Activated gamma-delta T cell treated with anti-CD3 and anti-CD28 coated beads, Interleukin-2, amount 50 U/mL, for 16 hours (primary cell): ENCODE data around the gene RPS6KL1.

Experiments used
- DNase-seq: peaks from one replicate; pipeline ENCODE4 v3.0.0-alpha.2; 2020; ENCODE audit warnings: low read depth

RPS6KL1 gene

DNA sequence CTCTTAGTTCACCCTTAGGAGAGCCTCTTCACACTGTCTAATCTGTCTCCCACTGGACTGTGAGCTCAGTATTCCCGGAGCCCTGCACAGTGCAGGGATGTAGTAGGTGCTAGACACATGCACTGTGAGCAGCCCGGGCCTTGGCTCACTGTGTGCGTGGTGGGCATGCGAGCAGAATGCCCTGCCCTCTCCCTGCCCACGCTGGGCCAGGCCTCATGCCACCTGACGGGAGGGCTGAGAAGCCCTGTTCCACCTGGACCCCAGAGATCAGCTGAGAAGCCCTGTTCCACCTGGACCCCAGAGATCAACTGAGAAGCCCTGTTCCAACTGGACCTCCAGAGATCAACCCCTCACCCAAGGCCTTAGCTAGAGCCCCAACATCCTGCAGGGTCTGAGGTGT lies 10.9 kb downstream of the RPS6KL1 start:
- no peak for DNase-seq

DNA sequence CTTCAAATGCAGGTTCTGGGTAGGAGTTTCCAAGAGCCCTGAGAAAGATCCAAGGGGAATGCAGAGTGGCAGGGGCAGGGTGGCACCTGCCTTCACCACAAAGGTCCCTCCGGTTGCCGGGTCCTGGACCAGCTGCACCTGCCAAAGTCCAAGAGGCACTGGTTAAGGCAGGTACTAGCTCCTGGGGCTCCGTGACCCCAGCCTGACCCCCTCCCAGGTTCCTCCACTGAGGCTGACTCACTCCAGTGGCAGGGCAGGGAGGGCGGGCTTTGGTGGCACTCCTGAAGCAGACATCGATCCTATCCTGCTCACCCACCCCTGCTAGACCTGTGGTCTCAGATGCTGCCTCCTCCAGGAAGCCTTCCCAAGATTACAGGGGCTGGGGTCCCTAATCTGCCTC lies 11.4 kb downstream of the RPS6KL1 start:
- no peak for DNase-seq

DNA sequence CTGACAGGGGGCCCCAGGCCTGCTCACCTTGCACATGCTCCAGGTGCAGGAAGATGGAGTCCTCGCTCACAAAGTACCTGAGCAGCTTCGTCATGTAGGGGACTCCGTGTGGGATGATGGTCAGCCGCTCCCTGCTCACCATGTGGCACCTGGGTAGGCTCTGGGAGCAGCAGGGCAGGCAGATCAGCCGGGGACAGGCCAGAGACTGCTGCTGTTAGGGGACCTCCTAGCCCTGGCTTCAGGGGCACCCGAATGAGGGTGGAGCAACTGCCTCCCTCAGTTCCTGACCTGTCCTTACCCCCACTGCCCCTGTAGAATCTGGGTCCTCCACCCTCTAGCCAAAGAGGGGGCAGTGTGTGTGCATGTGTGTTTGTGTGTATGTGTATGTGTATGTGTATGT lies 11.8 kb downstream of the RPS6KL1 start:
- no peak for DNase-seq

DNA sequence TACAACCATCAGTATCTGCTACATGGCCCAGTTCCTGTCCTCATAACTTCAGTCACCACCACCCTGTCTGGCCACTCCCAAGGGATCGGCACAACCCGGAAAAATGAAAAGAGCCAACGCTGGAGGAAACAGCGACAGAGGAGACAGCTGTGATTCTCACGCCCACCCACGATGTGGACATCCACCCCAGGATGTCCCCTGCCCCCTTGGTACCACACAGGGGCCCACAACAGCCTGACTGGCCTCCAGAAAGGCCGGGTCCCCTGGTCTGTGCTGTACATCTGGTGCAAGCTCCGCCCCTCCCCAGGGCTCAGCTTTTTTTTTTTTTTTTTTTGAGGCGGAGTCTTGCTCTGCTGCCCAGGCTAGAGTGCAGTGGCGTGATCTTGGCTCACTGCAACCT lies 12.5 kb downstream of the RPS6KL1 start:
- DNase-seq = no peak

DNA sequence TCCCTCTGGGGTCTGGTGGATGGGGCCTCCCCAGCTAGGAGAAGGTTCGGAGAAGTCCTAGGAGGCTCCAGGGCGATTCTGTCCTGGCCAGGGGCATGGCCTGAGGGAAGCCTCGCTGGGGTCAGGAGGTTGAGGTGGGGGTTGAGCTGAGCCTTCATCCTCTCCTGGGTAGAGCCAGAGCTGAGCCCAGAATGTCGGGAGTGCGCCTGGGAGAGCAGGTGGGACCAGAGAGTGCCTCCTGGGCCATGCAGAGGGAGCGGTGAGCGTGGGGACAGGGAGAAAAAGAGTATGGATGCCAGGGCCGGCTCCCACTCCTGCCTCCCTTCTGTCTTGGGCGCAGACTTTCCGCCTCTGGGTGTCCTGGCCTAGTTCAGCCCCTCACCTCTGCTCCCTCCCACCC lies 13.1 kb downstream of the RPS6KL1 start:
- DNase-seq = no peak

DNA sequence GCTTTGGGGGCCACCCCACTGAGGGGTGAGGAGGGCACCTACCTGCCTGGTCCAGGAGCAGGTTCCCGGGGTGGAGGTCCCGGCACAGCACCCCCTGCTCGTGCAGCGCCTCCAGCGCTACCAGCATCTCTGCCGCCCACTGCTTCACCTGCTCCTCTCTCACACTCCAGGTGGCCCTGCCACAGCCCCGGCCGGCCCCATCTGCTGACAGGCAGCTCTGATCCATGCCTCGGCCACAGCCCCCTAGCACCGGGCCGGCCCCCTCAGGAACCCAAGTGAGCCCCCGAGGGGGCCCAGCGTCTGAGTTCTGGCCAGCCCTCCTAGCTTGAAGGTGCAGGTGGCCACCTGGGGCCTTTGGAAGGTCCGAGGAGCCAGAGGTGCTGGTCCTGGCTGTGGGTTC lies 13.6 kb downstream of the RPS6KL1 start:
- DNase-seq = no peak

DNA sequence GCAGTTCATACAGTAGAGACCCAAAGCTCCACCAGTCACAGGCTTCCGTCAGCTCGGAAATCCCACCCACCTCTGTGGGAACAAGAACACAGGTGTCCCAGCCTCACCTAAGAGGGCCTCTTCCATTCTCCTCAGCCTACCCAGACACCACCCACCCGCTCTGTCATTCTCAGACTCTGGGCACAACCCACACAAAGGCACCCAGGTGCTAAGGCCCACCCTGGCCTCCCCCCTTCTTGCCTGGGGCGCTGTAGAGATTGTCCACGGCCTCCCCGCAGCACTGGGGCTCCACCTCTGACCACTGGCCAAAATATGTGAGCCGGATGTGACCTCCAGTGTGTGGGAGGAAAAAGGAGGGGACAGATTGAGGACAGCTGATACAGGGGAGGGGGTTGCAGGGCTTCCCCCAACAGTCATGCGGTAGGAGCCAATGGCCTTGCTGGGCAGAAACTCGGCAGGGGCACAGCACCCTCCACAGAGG lies 14.2 kb downstream of the RPS6KL1 start:
- no peak for DNase-seq

DNA sequence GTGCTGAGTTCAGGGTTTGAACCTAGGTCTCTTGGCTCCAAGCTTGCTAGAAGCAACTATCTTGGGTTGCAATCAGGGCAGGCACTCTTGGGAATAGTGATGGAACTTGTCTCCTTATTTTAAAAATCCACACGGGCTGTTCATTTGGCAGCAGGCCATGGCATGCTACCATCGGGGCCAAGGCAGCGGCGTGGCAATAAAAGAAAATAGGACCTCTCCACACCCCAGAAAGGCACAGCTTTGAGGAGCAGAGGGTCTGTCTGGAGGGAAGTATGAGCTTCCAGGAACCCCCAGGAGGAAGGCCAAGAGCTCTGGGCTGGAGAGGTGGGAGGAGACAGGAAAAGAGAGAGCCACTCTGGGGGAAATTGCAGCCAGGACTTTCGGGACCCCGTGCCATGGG lies 15.3 kb downstream of the RPS6KL1 start:
- no peak for DNase-seq

DNA sequence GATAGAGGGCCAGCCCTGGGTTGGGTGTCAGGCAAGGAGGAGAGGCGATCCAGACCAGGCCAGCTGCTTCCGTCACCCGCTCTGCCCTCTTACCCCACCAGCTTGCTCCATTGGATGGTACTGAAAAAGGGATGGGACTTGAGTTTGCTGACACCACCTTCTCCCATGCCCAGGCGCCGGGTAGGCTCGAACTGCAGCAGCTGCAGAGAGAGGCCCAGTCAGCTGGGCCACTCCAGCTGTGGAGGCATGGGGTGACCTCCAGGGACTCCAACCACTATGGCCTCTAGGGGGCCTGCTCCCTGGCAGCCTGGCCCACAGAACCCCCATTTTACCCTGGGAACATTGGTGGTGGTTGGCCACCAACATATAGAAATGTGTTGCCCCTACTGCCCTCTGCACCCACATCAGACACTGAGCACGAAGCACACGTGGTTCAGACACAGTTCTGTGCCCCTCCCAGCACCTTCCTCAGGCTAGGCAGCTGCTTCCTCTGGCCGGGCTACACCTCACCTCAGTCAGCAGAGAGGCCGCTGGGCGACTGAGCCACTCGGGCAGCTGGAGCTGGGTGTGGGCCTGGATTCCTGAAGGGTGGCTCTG lies 16.0 kb downstream of the RPS6KL1 start:
- no peak for DNase-seq

DNA sequence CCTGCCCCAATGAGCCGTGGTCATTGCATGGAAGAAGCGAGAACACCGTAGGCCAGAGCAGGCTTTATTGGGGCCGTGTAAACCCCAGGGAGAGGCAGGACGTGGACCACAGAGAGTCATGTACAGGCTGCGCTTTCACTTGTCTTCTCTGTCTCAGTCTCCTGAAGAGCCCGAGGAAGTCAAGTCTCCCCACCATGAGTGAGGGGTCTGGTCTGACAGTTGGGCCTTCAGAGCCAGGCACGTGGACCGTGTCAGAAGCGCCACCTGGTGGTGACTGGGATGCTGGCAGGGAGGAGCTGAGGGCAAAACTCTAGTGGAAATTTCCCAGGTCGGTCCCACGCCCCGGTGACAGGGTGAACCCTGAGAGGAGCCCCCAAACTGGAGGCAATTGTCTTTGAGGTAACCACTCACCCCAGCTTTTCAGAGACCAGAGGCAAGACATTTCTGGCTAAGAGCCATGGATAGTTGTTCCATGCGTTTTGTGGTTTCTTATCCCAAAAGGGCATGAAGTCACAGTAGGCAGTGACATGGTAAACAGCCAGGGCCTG lies 17.4 kb downstream of the RPS6KL1 start:
- DNase-seq = peak; percentile 68

DNA sequence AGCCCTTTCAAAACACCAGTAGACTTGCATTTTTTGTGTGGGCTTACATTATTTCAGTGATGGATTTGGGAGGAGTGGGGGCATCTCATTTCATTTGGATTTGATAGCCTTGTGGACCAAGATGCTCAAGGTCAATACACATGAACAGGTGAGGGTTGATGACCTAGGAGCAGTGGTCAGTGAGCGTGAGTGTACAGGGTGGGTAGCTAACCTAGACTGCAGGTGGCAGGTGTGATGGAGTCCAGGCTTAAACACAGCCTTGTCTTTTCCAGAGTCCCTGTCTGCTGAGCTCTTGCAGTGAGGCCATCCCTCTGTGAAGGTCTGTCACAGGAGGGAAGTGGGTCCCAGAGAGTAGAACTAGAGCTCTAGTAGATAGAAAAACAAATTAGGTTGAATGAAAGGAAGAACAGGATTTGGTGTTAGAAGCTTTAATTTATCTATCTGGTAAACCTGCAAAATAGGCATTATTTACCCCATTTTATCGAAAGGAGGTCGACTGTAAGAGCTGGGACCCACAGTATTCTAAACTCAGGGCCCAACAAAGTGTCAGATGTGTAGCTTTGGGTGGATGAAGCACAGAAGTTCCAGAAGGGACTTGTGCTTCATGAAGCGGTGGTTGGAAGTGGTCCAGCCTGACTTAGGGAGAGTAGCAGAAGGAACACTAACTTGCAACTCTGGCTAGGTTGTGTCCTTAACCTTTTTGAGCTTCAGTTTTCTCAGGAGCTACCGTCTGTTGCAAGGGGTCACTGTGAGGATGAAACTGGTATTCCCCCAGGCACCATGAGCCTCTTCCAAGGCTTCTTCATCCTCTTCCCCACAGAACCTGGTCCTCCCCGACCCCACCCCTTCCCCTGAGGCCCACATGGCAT lies 18.2 kb downstream of the RPS6KL1 start:
- no peak for DNase-seq

DNA sequence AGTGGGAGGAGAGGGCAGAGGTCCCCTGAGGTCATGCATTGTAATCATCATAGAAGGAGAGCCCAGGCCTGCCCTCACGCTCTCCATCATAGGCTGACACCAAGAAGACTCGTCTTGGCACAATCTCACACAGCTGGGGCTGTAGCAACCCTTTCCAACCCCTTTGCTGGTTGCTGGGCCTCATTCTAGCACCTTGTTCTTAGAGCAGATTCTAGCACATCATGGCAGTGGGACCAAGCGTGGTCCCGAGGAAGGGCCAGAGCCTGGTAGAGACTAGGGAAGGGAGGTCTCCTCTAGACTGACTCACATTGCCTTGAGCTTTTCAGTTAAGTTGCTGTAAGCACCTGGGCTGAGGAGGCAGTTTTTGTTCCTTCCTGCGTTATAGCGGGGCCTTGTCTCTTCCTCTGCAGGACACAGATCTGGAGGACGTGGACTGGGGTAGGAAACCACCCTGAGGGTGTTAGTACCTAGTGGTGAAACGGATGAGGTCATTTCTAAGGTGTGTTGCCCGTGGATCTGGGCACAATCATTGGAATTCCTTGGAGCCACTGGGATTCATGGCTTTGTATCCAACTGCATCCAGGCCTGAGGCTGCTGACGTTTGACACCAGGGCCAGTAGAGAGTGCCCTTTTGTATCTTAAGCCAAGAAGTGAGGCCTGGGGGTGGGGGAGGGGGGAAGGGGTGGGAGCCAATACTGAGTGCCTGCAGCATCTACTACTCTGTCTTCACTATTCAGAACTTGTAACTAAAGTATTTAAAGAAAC lies 19.9 kb downstream of the RPS6KL1 start:
- DNase-seq = no peak

DNA sequence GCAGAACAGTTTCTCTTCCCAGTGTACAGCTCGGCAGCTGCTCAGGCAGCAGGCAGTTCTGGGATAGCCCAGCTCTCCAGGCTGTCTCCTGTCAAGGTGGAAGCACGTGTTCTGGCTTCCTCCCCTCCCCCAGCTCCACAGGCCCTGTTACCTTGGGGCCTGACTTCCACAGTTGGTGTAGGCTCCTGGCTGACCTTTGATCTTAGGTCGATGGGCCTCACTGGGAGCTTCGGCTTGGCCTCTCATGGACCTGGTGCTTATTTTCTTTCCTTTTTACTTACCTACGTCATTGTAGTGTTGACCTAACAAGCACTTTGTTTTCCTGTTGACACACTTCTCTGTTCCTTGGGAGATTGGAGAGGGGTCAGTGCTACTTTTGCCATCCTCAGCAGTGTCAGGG lies 24.4 kb downstream of the RPS6KL1 start:
- no peak for DNase-seq

DNA sequence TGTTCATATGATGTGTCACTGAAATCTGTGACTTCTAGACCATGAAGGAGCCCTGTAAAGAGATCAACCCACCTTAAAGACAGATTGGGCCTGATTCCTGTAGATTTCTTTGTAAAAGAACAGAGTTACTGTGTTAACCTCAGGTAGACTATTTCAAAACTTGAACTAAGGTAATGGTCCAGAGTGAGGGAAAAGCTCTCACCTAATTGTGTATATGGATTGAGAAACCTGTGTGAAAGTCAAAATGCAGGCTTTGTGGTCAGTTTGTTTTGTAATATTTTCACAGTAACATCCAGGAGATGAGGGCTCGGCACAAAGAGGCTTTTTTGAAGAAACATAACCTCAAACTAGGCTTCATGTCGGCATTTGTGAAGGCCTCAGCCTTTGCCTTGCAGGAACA lies 25.0 kb downstream of the RPS6KL1 start:
- DNase-seq = no peak

DNA sequence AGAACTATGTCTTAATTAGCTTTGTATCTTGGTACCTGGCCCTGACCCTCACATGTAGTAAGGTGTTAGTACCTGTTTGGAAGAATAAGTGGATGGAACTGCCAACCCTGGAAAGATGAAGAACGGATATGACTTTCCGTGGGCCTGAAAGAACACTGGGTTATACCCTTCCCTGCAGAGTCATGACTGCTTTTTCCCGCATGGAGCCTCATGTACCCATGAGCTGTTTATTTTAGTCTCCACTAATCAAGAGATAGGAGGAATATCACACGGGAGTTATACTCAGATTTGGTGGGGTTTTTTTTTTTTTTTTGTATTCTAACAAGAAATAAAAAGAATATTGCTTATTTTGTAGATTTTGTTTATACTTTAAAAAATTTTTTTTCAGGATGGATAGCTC lies 25.4 kb downstream of the RPS6KL1 start:
- DNase-seq = no peak

DNA sequence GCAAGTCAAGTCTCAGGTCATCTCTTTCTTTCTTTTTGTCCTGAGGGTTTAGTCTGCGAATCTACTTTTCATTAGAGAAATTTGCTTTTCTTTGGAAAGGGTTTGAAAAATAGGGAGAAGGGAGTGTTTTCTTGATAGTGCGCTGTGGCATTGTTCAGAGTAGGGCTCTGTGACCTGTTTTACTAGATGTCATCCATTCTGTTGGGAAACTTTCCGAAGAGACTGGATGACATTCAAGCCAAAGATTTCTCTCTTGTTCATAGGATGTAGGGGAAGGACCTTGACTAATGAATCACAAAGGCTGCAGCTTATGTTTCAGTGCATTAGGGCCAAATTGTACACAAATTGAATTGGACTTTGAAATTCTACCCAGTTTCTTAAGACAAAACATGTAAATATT lies 26.7 kb downstream of the RPS6KL1 start:
- DNase-seq = no peak

DNA sequence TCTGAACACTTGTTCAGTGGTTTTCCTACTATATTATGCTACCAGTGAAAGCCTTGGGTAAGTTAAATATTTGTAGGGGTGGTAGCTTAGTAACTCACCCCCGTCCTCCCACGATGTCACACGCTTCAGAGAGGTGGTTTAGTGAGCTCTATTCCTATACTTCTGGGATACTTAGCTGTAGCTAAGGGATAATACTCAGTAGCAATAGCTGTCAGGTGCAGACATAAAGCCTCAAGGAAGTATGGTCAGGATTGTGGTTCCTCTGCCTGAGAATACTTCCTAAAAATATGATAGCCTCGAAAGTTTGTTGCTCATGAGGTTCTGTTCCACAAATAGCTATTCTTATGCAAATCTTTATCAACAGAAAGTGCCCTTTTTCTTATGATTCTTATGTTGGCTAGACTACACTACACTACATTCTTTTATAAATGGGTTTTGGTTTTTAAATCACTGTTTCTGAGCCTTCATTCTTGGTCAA lies 29.4 kb downstream of the RPS6KL1 start:
- DNase-seq = no peak

DNA sequence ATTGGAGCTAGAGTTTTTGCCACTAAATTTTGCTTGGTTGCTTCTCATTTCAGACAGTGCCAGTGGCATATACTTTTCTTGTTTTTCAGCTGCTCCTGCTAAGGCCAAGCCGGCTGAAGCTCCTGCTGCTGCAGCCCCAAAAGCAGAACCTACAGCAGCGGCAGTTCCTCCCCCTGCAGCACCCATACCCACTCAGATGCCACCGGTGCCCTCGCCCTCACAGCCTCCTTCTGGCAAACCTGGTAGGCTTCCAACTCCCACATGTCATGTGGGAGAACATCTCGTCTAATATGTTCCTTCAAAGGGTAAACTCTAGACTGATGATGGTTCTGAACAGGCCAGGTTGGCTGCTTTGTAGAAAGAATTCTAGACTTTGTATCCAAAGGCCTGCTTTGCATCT lies 30.3 kb downstream of the RPS6KL1 start:
- DNase-seq = no peak

DNA sequence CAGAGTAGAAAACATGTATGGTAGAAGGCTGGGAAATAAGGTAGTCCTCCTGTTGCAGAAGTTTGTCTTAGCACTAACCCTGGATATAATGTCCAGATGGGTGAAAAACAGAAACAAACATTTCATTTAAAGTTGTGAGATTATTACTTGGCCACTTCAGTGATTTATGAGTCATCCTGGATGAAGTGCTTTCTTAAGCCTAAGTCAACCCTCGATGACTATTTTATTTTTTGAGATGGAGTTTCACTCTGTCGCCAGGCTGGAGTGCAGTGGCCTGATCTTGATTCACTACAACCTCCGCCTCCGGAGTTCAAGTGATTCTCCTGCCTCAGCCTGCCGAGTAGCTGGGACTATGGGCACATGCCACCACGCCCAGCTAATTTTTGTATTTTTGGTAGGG lies 31.2 kb downstream of the RPS6KL1 start:
- DNase-seq = no peak

DNA sequence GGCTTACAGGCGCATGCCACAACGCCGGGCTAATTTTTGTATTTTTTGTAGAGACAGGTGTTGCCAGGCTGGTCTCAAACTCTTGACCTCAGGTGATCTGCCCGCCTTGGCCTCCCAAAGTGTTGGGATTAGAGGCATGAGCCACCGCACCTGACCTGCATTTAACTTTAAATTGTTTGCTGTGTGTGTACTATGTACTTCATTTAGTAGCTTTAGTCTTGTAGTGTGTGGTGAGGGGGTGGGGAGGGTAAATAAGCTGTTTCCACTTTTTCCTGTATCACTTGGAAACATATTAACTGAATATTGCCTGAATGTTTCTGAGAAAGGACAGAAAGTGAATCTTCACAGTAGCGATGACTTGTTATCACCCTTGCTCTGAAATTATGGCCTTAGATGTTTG lies 32.8 kb downstream of the RPS6KL1 start:
- no peak for DNase-seq

DNA sequence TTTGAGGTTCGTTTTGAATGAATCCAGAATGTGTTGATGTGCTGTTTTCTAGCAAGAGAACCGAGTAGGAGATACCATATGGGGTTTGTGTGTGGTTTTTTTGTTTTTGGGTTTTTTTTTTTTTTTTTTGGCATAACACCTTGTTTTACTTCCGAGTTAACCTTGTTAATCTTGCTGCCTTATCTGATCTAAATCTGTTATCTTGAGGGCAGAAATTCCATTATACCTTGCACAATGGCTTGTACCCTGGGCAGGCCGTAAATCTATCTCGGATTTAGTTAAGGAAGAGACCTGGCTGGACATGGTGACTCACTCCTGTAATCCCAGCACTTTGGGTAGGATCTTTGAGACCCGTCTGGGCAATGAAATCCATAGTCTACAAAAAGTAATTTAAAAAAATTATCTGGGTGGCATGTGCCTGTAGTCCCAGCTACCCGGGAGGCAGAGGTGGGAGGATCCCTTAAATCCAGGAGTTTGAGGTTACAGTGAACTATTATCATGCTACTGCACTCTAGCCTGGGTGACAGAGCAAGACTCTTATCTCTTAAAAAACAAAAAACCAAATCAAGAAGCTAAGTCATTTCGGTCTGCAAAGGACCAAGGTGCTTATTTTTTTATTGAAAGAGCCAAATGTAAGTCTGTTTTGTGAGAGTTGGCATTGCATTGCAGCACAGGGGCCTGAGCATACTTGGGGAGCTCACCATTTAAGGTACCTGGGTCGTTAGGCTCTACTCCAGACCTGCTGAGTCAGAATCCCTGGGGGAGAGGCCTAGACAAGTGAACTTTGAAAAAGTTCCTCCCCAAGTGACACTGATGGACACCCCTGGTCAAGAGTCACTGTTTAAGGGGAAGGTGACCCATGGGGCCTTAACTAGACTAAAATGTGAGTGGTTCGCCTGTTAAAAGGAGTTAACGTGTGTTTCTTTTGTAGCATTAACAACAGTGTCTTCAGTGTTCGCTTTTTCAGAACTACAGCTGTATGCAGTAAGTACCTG lies 34.6 kb downstream of the RPS6KL1 start:
- DNase-seq = no peak
